ENCODE measurements around the gene P2RY13. TPM values are rescaled to one million over a fixed set of nuclear protein-coding genes. Genes with fewer than 3 reads are reported as not detected.

Gene P2RY13
- not detected in 2 replicates for total RNA-seq

GRCh38 chr3:151329363-151329762, at the start of gene P2RY13:
Gene P2RY13, minus strand, starts transcription at chr3:151329549. Its CDS starts 21 bp downstream, at chr3:151329528.
- TF ChIP-seq, protein P1, sequence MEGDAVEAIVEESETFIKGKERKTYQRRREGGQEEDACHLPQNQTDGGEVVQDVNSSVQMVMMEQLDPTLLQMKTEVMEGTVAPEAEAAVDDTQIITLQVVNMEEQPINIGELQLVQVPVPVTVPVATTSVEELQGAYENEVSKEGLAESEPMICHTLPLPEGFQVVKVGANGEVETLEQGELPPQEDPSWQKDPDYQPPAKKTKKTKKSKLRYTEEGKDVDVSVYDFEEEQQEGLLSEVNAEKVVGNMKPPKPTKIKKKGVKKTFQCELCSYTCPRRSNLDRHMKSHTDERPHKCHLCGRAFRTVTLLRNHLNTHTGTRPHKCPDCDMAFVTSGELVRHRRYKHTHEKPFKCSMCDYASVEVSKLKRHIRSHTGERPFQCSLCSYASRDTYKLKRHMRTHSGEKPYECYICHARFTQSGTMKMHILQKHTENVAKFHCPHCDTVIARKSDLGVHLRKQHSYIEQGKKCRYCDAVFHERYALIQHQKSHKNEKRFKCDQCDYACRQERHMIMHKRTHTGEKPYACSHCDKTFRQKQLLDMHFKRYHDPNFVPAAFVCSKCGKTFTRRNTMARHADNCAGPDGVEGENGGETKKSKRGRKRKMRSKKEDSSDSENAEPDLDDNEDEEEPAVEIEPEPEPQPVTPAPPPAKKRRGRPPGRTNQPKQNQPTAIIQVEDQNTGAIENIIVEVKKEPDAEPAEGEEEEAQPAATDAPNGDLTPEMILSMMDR (conservative IDR thresholded peaks at IDR 0.05; ENCODE audit: low read depth, low read length) = no peak
- DNase-seq (ENCODE audit: low read depth) = no peak
- H3K4me3 ChIP-seq (ENCODE audit: low read depth, low read length) = no peak within 1 kb of the TSS

DNA sequence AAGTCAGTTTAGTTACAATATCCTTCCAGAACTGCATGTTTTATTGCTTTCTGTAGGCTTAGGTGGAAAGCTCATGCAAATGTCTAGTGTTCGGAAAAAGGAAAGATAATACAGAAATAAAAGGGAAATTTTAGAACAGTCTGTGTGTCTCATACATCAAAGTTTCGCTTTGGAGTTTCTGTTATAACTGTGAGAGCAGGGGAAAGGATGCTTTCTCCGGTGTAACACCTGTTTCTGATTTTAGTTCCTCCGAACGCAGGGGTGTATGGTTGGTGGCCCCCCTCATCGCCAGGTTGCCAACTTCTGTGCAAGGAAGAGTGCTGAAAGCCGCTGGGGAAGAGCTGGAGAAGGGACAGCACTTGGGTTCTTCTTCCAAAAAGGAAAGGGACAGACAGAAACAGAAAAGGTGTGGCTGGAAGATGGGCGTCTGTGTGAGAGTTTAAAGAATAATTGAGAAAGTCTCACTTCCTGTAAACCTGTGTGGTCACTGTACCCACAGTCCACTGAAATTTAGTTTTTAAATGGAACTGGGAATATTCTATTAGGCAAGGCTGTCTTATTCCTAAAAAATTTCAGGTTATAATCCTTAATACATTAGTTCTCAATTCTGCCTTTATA, 48.5 kb upstream of the P2RY13 start:
- H3K4me3 ChIP-seq (ENCODE audit: low read depth, low read length) = no peak overlapping the region
- DNase-seq (ENCODE audit: low read depth) = no peak
- TF ChIP-seq, protein P1 (conservative IDR thresholded peaks at IDR 0.05; ENCODE audit: low read depth, low read length) = no peak

GRCh38 chr3:151372063-151372820, 42.9 kb upstream of the P2RY13 start:
- no peak for DNase-seq (ENCODE audit: low read depth)
- H3K4me3 ChIP-seq (ENCODE audit: low read depth, low read length) = no peak overlapping the region
- TF ChIP-seq, protein P1 (conservative IDR thresholded peaks at IDR 0.05; ENCODE audit: low read depth, low read length) = no peak

DNA sequence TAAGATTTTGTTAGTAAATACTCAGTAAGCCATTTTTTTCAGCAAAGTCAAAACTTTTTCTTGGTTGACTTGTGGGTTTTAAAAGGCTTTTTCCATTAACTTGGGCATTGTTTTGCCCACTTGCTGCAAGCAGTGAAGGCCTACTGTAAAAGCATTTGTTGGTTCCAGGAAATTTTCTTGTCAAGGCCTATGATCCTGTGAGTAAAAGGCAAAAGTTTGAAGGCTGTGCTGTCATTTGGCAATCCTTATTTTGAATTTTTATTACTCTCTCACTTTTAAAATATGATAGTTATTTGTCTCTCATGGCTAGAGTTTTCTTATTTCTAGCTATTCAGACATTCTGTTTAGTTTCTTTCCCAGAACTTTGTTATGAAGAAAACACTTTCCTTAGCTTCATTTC, 42.2 kb upstream of the P2RY13 start:
- TF ChIP-seq, protein P1 (conservative IDR thresholded peaks at IDR 0.05; ENCODE audit: low read depth, low read length) = no peak
- no peak overlapping the region for H3K4me3 ChIP-seq (ENCODE audit: low read depth, low read length)
- DNase-seq (ENCODE audit: low read depth) = no peak

DNA sequence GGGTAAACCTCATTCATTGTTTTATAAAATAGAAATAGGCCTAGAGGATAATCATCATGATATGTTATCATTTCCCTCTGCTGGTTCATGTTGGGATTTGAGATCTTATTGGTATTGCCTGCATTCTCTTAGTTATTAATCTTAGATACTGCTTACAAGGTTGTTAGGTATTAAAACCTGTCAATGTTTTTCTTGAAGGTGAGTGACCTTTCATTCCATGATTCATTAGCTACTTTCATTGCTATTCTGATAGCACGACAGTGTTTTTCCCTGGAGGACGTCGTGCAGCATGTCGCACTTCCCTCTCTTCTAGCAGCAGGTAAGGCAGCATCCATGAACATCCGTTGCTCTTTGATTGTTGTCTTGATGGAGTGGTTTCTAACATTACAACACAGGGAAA, 38.1 kb upstream of the P2RY13 start:
- DNase-seq (ENCODE audit: low read depth) = no peak
- TF ChIP-seq, protein P1 (conservative IDR thresholded peaks at IDR 0.05; ENCODE audit: low read depth, low read length) = no peak
- no peak overlapping the region for H3K4me3 ChIP-seq (ENCODE audit: low read depth, low read length)

DNA sequence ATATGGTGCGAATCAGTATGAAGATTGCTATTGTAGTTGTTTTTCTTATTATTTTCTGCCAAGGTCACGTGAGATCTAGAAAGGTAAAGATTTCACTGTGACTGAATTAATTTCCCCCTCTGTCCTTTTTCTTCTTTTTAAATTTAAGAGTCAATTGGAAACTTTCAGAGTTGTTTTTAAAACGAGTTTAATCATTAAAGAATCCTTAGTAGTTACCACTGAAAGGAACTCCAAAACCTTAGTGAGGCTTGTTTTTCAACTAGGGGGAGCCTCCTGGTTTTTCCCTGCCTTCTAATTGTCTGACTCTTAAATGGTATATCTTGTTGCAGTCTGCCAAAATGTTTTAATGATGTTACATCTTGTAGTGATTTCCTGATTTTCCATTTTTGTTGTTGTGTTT, 37.6 kb upstream of the P2RY13 start:
- no peak overlapping the region for H3K4me3 ChIP-seq (ENCODE audit: low read depth, low read length)
- TF ChIP-seq, protein P1 (conservative IDR thresholded peaks at IDR 0.05; ENCODE audit: low read depth, low read length) = no peak
- no peak for DNase-seq (ENCODE audit: low read depth)
